ENCODE measurements around the gene ZNF394. TPM values are rescaled to one million over a fixed set of nuclear protein-coding genes. Genes with fewer than 3 reads are reported as not detected.

Gene ZNF394
- total and polyA plus RNA-seq, 2 donors (not counting 3 experiments of a cell fraction or from before 2014, with no cell fraction given), result 8.6 to 22.8 TPM

GRCh38 chr7:99497766-99498545 lies 2.1 kb downstream of the ZNF394 start:
- no peak for TF ChIP-seq POLR2AphosphoS5 (IDR thresholded peaks at IDR 0.05; ENCODE audit: insufficient read depth, low read depth, low read length)
- no peak for TF ChIP-seq EZH2 (IDR thresholded peaks at IDR 0.05; ENCODE audit: borderline replicate concordance, low read depth, low read length, severe bottlenecking)
- TF ChIP-seq POLR2A (IDR thresholded peaks at IDR 0.05; ENCODE audit: low read depth, low read length), result no peak
- TF ChIP-seq FOS (IDR thresholded peaks at IDR 0.05; ENCODE audit: borderline replicate concordance, insufficient read depth, low read length), result no peak
- no peak for TF ChIP-seq GATA2 (IDR thresholded peaks at IDR 0.05; ENCODE audit: insufficient read depth, insufficient read length, low read depth, low read length)
- TF ChIP-seq MYC (IDR thresholded peaks at IDR 0.05; ENCODE audit: low read depth, low read length), result no peak
- TF ChIP-seq JUN (IDR thresholded peaks at IDR 0.05; ENCODE audit: borderline replicate concordance, insufficient read depth, insufficient read length, low read depth), result no peak
- TF ChIP-seq MAX (IDR thresholded peaks at IDR 0.05; ENCODE audit: insufficient read depth, insufficient read length), result no peak
- TF ChIP-seq, protein P1, sequence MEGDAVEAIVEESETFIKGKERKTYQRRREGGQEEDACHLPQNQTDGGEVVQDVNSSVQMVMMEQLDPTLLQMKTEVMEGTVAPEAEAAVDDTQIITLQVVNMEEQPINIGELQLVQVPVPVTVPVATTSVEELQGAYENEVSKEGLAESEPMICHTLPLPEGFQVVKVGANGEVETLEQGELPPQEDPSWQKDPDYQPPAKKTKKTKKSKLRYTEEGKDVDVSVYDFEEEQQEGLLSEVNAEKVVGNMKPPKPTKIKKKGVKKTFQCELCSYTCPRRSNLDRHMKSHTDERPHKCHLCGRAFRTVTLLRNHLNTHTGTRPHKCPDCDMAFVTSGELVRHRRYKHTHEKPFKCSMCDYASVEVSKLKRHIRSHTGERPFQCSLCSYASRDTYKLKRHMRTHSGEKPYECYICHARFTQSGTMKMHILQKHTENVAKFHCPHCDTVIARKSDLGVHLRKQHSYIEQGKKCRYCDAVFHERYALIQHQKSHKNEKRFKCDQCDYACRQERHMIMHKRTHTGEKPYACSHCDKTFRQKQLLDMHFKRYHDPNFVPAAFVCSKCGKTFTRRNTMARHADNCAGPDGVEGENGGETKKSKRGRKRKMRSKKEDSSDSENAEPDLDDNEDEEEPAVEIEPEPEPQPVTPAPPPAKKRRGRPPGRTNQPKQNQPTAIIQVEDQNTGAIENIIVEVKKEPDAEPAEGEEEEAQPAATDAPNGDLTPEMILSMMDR (IDR thresholded peaks at IDR 0.05; ENCODE audit: extremely low read depth in 1 of 2, insufficient read depth in 1 of 2, low read depth in 1 of 2, low read length in 2 of 2), result no peak
- H3K9ac ChIP-seq (replicated peaks; ENCODE audit: extremely low read depth, insufficient read depth, low read length), result no peak overlapping the region

More at GRCh38 chr7:99497766-99498545, 2.1 kb downstream of the ZNF394 start:
- DNase-seq (ENCODE audit: low read depth, low spot score) (no peak), FAIRE-seq (no peak)
- Histone ChIP-seq H3K36me3 (ENCODE audit: control insufficient read depth in 2 of 2, extremely low read depth in 1 of 2, insufficient read depth in 2 of 2, low read length in 2 of 2) (peaks cover 11 to 18% of the 10 kb centered on the region in 2 experiments), H3K4me2 (ENCODE audit: insufficient read depth, low read length) (peak overlapping the region; percentile 77), H3K9me1 (replicated peaks; ENCODE audit: control insufficient read depth, extremely low read depth, insufficient read depth, low read length) (no peaks in the 10 kb centered on the region), H3K9me3 (replicated peaks; ENCODE audit: control insufficient read depth, insufficient read depth, low read length) (peaks cover 7% of the 10 kb centered on the region), H3K27me3 (ENCODE audit: control insufficient read depth in 2 of 2, insufficient read depth in 2 of 2, low read length in 2 of 2) (no peaks in the 10 kb centered on the region), H3K4me3 (replicated peaks in 1 of 3; ENCODE audit: insufficient read depth in 1 of 3, low read depth in 1 of 3, low read length in 3 of 3) (peak overlapping the region in 2 of 3 experiments; percentile 75 to 79), H3K79me2 (ENCODE audit: control insufficient read depth, insufficient read depth, low read length) (peaks cover 30% of the 10 kb centered on the region), H2AFZ (ENCODE audit: low read depth, low read length) (no peak overlapping the region), H3K4me1 (ENCODE audit: control insufficient read depth, extremely low read depth, insufficient read depth, low read length) (peaks cover 16% of the 10 kb centered on the region), H4K20me1 (replicated peaks; ENCODE audit: control insufficient read depth, extremely low read depth, insufficient read depth, low read length) (no peaks in the 10 kb centered on the region), H3K27ac (ENCODE audit: insufficient read depth, low read depth, low read length) (no peak overlapping the region)
- intact Hi-C loops (cut with micrococcal nuclease) (no loop called here), dilution Hi-C loops (cut with MboI; ENCODE audit: extremely low pct_ligation_motif_present, low sequenced_read_pairs) (no loop called here)
- POLR2A ChIA-PET, result interaction anchor here (1.0 kb wide), 1 partner anchor 61 kb away, joined by 3 read pairs; no protein-coding TSS in a partner anchor
- CTCF ChIA-PET, result interaction anchor here (1.5 kb wide), 1 partner anchor 25 kb away, joined by 4 read pairs; no protein-coding TSS in a partner anchor
- no TSS peak for BruUV-seq (replicated peaks)
